HepG2 (cell line): Measurements from ENCODE around the gene ARL8A. TPM values are rescaled to one million over a fixed set of nuclear protein-coding genes. Genes with fewer than 3 reads are reported as not detected.

Experiments used
- ATAC-seq: fragments of 200-7000 bp; cut with Tn5 transposase; 3 replicates; pipeline ENCODE4 v1.9.1; 2020; ENCODE audit warnings: mild to moderate bottlenecking, moderate library complexity
- BruUV-seq: library from RNA; stranded (reverse); fragments of 400-500 nt; replicated peaks from 2 replicates; lab custom pipeline; 2021; lab: Mats Ljungman, UMichigan
- CTCF ChIA-PET: fragments of 300-600 bp; formaldehyde crosslinking; extraction: SDS; loops from one replicate; lab custom pipeline; 2021; ENCODE audit warnings: low total read pairs, inconsistent platforms, low intra/inter-chr PET ratio; lab: Yijun Ruan, JAX
- POLR2A ChIA-PET: fragments of 350-600 bp; sonication (Branson Sonifier 250); formaldehyde crosslinking; loops from one replicate; lab custom pipeline; 2020; ENCODE audit warnings: antibody characterized with exemption, inconsistent platforms; lab: Yijun Ruan, JAX
- DNase-seq: peaks from one replicate; pipeline ENCODE4 v3.0.0-alpha.2; 2015; ENCODE audit warnings: low spot score
- FAIRE-seq: peaks from 3 replicates; lab custom pipeline; 2011; peaks lifted over from hg19 to GRCh38; lab: Jason Lieb, UNC
- H2AFZ ChIP-seq: one replicate; pipeline ENCODE4 v1.6.1; 2011; ENCODE audit warnings: low read length, inconsistent platforms
- H3K27ac ChIP-seq: fragments of 300-600 bp; 3 replicates; pipeline ENCODE4 v1.8.0; 2011; ENCODE audit warnings: mixed run types, mild to moderate bottlenecking, mixed read lengths, low read length, inconsistent platforms; ENCODE audit not compliant: insufficient read depth; ENCODE audit errors: extremely low read length
- H3K27me3 ChIP-seq, 2 experiments: fragments of 200-600 bp in 1 of 2; 2 replicates in 1 of 2; 3 replicates in 1 of 2; pipeline versions ENCODE4 v1.6.0 to v1.8.0; 2011; ENCODE audit warnings: low read length in 2 of 2, mild to moderate bottlenecking in 2 of 2, moderate library complexity in 2 of 2, inconsistent platforms in 1 of 2; ENCODE audit not compliant: insufficient read depth in 2 of 2, control insufficient read depth in 1 of 2
- H3K36me3 ChIP-seq, 2 experiments: fragments of 200-600 bp in 1 of 2; replicated peaks in 1 of 2; 2 replicates in 1 of 2; 3 replicates in 1 of 2; pipeline versions ENCODE4 v1.5.1 to v1.8.0; 2011; ENCODE audit warnings: low read length in 2 of 2, inconsistent platforms in 1 of 2; ENCODE audit not compliant: insufficient read depth in 2 of 2, control insufficient read depth in 1 of 2
- H3K4me1 ChIP-seq: 2 replicates; pipeline ENCODE4 v1.5.1; 2012; ENCODE audit warnings: low read length, inconsistent platforms; ENCODE audit not compliant: insufficient read depth
- H3K4me2 ChIP-seq: 2 replicates; pipeline ENCODE4 v1.6.0; 2011; ENCODE audit warnings: low read depth, low read length, inconsistent platforms
- H3K4me3 ChIP-seq, 3 experiments: fragments of 200-600 bp in 1 of 3; sonication (generic), shearing (Covaris generic) in 1 of 3; replicated peaks in 1 of 3; 2 replicates each; pipeline ENCODE4 v1.5.1; 2011 to 2016; ENCODE audit warnings: low read length in 3 of 3, inconsistent platforms in 2 of 3, low read depth in 2 of 3, mild to moderate bottlenecking in 2 of 3, control low read depth in 1 of 3, mixed read lengths in 1 of 3; ENCODE audit not compliant: insufficient read depth in 1 of 3
- H3K79me2 ChIP-seq: one replicate; pipeline ENCODE4 v1.6.1; 2011; ENCODE audit warnings: low read length, inconsistent platforms; ENCODE audit not compliant: insufficient read depth
- H3K9ac ChIP-seq: 2 replicates; pipeline ENCODE4 v1.6.0; 2011; ENCODE audit warnings: mild to moderate bottlenecking, low read depth, low read length, inconsistent platforms; ENCODE audit not compliant: insufficient read depth
- H3K9me3 ChIP-seq: 2 replicates; pipeline ENCODE4 v1.5.1; 2012; ENCODE audit warnings: mild to moderate bottlenecking, low read length
- H4K20me1 ChIP-seq: 2 replicates; pipeline ENCODE4 v1.6.0; 2011; ENCODE audit warnings: inconsistent platforms, mild to moderate bottlenecking, low read length, moderate library complexity; ENCODE audit not compliant: insufficient read depth
- ETV5 ChIP-seq: IDR thresholded peaks from 2 replicates; pipeline ENCODE4 v1.6.1; 2018; ENCODE audit warnings: missing biosample characterization, missing genetic modification reagents, inconsistent platforms, borderline replicate concordance
- KDM2A ChIP-seq: sonication (generic); formaldehyde crosslinking; IDR thresholded peaks from 2 replicates; pipeline ENCODE4 v1.4.0; 2020; ENCODE audit warnings: low read depth, missing genetic modification reagents, borderline replicate concordance
- KIAA2018 ChIP-seq: sonication (generic); formaldehyde crosslinking; IDR thresholded peaks from 2 replicates; pipeline ENCODE4 v1.5.0; 2020; ENCODE audit warnings: mild to moderate bottlenecking, missing genetic modification reagents, borderline replicate concordance
- NCOR1 ChIP-seq: fragments of 200-600 bp; sonication (generic); IDR thresholded peaks from 2 replicates; pipeline ENCODE4 v1.7.0; 2017; ENCODE audit warnings: antibody characterized with exemption, low read length, borderline replicate concordance
- TOPORS ChIP-seq: sonication (generic); formaldehyde crosslinking; IDR thresholded peaks from 2 replicates; pipeline ENCODE4 v1.8.0; 2023; ENCODE audit warnings: mild to moderate bottlenecking, missing genetic modification reagents
- WGBS: methylation state at CpG from one replicate; pipeline ENCODE4 v1.1.6; 2017; ENCODE audit warnings: low lambda C conversion rate; 5-methylcytosine and 5-hydroxymethylcytosine counted together
- in situ Hi-C: cut with HindIII; loops from 2 replicates; pipeline ENCODE4 v1.10.0; 2017; ENCODE audit warnings: low pct_unique_long_range_greater_than_20kb; ENCODE audit not compliant: extremely low pct_ligation_motif_present
- intact Hi-C: fragments of 100-400 bp; cut with micrococcal nuclease; formaldehyde crosslinking; loops from one replicate; pipeline ENCODE4 v1.10.0; 2022; ENCODE audit not compliant: unreplicated experiment
- polyA plus RNA-seq, 8 experiments: library from polyadenylated mRNA; depleted of rRNA in 3 of 8; stranded (reverse) in 7 of 8; unstranded in 1 of 8; fragments of >200 nt; fragmentation: Illumina TruSeq in 4 of 8; extraction: Trizol in 4 of 8; gene quantifications; 2 replicates each; pipeline versions ENCODE4 v1.2.1 to v1.2.3, GENCODE V29; 2011 to 2016; ENCODE audit warnings: low read depth in 4 of 8, missing spikeins in 1 of 8, mixed read lengths in 1 of 8; ENCODE audit not compliant: insufficient read depth in 1 of 8
- total RNA-seq, 5 experiments: library from RNA; depleted of rRNA; stranded (reverse); fragments of >200 nt; fragmentation: Illumina TruSeq; extraction: Trizol; gene quantifications; 2 replicates each; pipeline ENCODE4 v1.2.3, GENCODE V29; 2016; ENCODE audit warnings: low read depth in 1 of 5

Gene ARL8A
- total and polyA plus RNA-seq, 2 of the 13 experiments (the other 11 are each of a cell fraction or from before 2014, with no cell fraction given) = 2.7 to 23.4 TPM

GRCh38 chr1:202127061-202127460 is 17.5 kb downstream of the ARL8A start:
- Histone ChIP-seq H3K4me3 (no peak overlapping the region), H4K20me1 (no peaks in the 10 kb centered on the region), H3K4me2 (no peak overlapping the region), H3K27me3 (peaks cover 4 to 29% of the 10 kb centered on the region in 2 experiments; a peak in 4 of 5 replicates), H2AFZ (no peak overlapping the region), H3K36me3 (no peaks in the 10 kb centered on the region), H3K27ac (no peak overlapping the region), H3K9ac (no peak overlapping the region), H3K79me2 (no peaks in the 10 kb centered on the region), H3K4me1 (peaks cover 5% of the 10 kb centered on the region; the same call in 1 of the 2 replicates), H3K9me3 (no peaks in the 10 kb centered on the region)
- intact Hi-C loops (no loop called here), in situ Hi-C loops (no loop called here)
- no peak for FAIRE-seq
- no peak for DNase-seq
- ATAC-seq = no peak
- BruUV-seq = no TSS peak
- WGBS = 63% methylated on average over 6 of the region's 6 CpGs
- TF ChIP-seq KDM2A = no peak
- no peak for TF ChIP-seq NCOR1
- no peak for TF ChIP-seq KIAA2018 (CRISPR knock-in tag)
- TF ChIP-seq ETV5 (CRISPR knock-in tag) = no peak
- no peak for TF ChIP-seq TOPORS (CRISPR knock-in tag)
- CTCF ChIA-PET = no interaction called here
- POLR2A ChIA-PET = no interaction called here
